H54 (cell line): ENCODE results near the gene SOS2.

Experiments used
- DNase-seq: peaks from one replicate; pipeline ENCODE4 v3.0.0; 2011; ENCODE audit warnings: low spot score, mixed read lengths; ENCODE audit not compliant: insufficient read length
- FAIRE-seq: peaks from 3 replicates; lab custom pipeline; 2011; peaks lifted over from hg19 to GRCh38; lab: Jason Lieb, UNC
- POLR2A ChIP-seq: IDR thresholded peaks from 2 replicates; pipeline ENCODE4 v1.6.1; 2011; ENCODE audit warnings: low read depth, mild to moderate bottlenecking, low read length

Gene SOS2

DNA sequence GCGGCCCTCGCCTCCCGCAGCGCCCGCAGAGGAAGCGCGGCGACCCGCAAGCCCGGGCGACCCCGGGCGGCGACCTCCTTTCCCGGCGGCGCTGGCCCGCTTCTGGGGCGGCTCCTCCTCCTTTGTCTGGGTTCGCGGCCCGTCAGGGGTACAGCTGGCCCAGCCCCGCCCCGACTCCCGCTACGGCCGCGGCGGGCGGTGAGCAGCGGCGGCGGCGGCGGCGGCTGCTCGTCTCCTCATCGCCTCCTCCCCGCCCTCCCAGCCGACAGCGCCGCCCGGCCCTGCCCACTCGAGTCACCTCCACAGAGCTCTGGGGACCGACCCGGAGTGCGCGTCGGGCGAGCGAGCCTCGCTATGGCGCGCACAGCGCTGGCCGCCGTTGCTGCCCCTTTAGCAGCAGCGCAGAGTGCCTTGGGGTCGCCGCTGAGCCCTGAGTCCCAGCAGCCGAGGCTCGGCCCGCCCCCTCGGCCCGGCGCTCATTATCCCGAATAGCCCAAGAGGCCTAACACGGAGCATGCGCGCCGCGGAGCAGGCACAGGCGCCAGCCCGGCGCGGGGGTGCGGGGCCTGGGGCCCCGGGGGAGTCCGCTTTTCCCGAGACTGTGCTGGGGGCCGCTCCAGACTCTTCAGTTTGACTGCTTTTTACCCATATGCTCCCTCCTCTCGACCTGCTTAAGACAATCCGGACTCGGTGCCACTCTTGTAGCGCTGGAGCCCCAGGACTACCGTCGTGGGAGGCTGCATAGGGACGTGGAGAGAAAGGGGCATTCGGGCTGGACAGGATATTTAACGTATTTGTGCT, at the start of gene SOS2:
SOS2 (minus strand) TSS at position 104 of the 801 bp plus-strand sequence. CDS start 295 bp downstream, outside the sequence.
- TF ChIP-seq POLR2A, result peak; percentile 50
- DNase-seq (peak; percentile 68), FAIRE-seq (no peak)

- TF ChIP-seq POLR2A, result no peak
- no peak for FAIRE-seq
- no peak for DNase-seq
These were observed 41.1 kb upstream of the SOS2 start for GRCh38 chr14:50272498-50272897.

DNA sequence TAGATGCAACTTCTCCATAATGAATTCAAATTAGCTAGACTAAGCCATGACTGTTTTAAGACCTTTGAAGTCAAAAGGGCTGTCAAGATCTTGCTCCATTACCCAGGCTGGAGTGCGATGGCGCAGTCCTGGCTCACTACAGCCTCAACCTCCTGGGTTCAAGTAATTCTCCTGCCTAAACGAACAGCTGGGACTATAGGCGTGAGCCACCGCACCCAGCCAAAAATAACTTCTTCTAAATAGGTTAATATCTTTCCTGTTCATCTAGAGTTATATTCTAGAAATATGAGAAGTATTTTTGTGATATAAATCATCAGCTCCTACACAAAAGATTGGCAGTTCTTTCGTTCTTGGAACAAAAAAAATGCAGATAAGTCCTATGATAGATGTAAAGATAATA, 39.6 kb upstream of the SOS2 start:
- DNase-seq, result no peak
- FAIRE-seq, result no peak
- TF ChIP-seq POLR2A, result no peak

DNA sequence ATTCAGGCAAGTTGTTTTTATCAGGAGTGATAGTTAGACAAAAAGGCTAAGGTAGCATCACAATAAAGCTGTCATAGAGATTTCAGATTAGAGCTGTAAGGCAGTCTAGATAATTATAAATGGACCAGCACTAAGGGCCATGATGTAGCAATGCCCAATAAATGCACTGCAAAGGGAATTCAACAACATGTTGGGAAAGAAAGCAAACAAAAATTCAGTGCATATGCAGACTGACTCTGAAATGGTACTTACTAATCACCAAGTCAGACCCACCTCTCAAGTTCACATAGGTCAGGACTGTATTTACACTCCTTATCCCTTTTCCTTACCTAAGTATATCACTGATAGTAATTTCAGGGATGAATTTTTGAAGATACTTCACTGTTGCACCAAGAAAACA, 33.7 kb upstream of the SOS2 start:
- TF ChIP-seq POLR2A, result no peak
- FAIRE-seq (no peak), DNase-seq (no peak)

GRCh38 chr14:50263321-50263720, 31.9 kb upstream of the SOS2 start:
- TF ChIP-seq POLR2A, result no peak
- FAIRE-seq, result no peak

DNA sequence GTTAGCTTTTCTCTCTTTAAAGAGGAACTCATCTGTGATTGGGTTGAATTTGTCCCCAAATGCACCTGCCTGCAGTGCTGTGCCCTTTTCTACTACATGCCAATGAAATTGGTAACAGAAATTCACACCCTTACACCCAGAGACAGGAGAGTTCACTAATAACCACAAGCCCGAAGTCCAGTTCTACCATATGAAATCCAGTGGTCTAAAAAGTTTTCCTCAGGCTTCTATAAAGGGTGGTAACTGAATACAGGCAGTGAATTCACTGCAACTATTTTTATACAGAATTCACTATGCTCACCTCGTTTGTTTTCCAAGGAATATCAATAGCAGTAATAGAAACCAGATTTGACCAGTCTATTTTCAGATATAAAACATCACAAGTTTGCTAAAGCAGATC, 31.5 kb upstream of the SOS2 start:
- no peak for FAIRE-seq
- DNase-seq, result no peak
- no peak for TF ChIP-seq POLR2A

More at GRCh38 chr14:50263321-50263720, 31.9 kb upstream of the SOS2 start:
- DNase-seq, result no peak

DNA sequence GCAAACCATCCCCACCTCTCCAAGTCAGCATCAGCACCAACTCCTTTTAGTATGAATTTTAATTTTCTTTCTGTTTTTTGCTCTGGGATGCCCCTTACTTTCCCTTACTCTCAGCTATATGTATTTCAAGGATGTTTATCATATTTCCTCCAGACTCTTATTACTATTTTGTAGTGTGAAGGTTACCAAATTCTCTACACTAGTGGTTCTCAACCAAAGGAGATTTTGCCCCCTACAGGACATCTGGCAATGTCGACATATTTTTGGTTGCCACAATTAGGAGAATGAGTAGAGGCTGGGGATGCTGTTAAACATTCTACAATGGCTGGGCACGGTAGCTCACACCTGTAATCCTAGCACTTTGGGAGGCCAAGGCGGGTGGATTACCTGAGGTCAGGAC, 29.1 kb upstream of the SOS2 start:
- FAIRE-seq (peak; percentile 60), DNase-seq (peak; percentile 1)
- no peak for TF ChIP-seq POLR2A

DNA sequence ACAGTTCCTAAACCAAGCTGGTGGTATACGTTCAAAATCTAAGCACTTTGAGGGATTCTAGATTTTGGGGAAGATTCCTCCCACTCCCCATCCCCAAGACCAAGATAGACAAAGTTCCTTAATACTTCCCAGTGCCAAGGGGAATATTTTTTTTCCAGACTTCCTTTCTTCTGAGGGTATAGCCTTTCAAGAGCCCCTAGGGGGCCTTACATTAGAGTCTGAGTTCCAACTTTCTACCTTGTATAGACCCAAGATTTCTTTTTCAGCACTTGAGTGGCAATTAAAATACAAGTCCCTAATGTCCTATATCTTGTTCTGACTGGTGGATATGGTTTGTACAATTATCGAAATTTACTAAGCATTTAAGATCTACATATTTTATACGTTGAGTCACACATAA, 28.7 kb upstream of the SOS2 start:
- FAIRE-seq, result no peak

DNA sequence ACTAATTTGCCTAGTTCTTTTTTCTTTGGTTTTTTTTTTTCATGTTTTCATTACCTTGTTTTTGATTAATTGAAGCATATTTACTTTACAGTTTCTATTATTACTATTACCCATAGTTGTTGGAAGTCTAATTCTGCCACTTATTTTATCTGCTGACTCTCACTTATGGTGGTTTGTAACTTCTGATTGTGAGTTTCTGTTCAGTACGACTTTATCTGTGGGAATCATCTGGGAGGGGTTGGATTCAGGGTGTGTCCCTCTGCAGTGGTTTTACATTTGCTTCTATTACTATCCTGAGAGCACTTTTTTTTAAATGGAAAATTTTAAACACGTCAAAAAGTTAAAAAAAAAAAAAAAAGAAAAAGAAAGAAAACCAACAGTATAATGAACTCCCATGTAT, 26.4 kb upstream of the SOS2 start:
- FAIRE-seq, result no peak

More for the DNA sequence above, 28.7 kb upstream of the SOS2 start:
- DNase-seq, result no peak
- TF ChIP-seq POLR2A, result no peak

DNA sequence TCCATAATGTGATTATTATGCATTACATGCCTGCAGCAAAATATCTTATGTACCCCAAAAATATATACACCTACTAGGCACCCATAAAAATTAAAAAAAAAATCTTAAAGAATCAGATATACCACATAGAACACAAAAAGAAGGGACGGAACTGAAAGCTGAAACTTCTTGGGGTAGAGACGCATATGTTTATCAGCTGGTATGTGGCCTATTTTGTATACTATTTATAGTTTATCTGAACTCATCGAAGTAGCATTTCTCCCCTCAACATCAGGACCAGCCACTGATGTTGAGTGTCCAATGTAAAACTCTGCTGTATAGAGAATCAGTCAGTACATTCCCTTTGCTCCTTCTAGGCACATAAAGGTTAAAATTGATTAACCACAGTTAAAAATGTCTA, 22.9 kb upstream of the SOS2 start:
- FAIRE-seq (no peak), DNase-seq (no peak)
- TF ChIP-seq POLR2A, result no peak

More for the DNA sequence above, 26.4 kb upstream of the SOS2 start:
- no peak for DNase-seq
- no peak for TF ChIP-seq POLR2A

DNA sequence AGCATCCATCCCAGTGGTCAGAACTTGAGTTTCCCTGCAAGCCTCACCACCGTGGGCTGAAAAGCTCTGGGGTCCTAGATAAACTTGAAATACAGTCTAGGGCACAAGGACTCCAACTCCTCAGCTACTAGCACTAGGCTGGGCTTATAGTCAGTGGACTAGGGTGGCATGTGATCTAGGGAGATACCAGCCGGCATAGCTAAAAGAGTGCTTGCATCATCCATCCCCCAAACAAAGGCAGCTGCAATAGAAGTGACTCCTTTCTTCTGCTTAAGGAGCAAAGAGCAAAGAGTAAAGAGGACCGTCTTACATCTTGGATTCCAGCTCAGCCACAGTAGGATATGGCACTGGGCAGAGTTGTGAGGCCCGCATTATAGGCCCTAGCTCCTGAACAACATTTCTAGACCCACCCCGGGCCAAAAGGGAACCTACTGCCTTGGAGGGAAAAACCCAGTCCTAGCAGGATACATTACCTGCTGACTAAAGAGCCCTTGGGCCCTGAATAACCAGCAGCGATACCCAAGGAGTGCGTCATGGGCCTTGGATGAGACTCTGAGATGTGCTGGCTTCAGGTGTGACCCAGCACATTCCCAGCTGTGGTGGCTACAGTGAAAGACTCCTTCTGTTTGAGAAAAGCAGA, 17.9 kb upstream of the SOS2 start:
- TF ChIP-seq POLR2A, result no peak
- FAIRE-seq, result no peak

GRCh38 chr14:50247245-50247644, 15.9 kb upstream of the SOS2 start:
- no peak for TF ChIP-seq POLR2A
- FAIRE-seq (no peak), DNase-seq (no peak)

More for the DNA sequence above, 17.9 kb upstream of the SOS2 start:
- no peak for DNase-seq

- DNase-seq (no peak), FAIRE-seq (no peak)
- TF ChIP-seq POLR2A, result no peak
These were observed 11.4 kb upstream of the SOS2 start for GRCh38 chr14:50242566-50243310.

DNA sequence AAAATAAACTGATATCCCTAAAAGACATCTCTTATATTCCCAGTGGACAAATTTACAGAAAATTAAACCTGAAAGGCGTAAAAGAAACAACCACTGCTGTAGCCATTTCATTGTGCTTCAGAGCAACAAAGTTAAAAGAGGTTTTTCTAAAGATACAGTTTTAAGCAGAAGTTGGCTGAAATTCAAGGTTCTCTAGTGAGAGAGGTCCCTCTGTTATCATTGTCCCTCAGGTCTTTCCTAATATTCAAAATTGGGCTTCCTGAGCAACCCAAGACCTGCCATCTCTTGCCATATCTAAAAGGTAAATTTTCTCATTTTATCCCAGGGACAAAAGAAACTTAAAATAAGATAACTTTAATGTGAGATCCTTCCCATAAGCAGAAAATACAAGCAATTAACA, 10.7 kb upstream of the SOS2 start:
- no peak for DNase-seq
- TF ChIP-seq POLR2A, result no peak
- no peak for FAIRE-seq
